Left lobe of liver (tissue), 2 donors: Measurements from ENCODE around the gene MFGE8. TPM values are rescaled to one million over a fixed set of nuclear protein-coding genes. Genes with fewer than 3 reads are reported as not detected.

Experiments used
- ATAC-seq: fragments of 200-7000 bp; cut with Tn5 transposase; one replicate; pipeline ENCODE4 v1.9.1; 2020; ENCODE audit warnings: mild to moderate bottlenecking, moderate library complexity
- DNase-seq: peaks from one replicate; pipeline ENCODE4 v3.0.0-alpha.2; 2020; ENCODE audit warnings: low spot score
- total RNA-seq: library from RNA; stranded (reverse); gene quantifications from one replicate; pipeline ENCODE4 v1.2.1, GENCODE V29; 2021
- donor health status: DM: no; HTN: no; CAD: no; lungs with moderate emphysema.
- donor health status: DM: no; HTN: yes; CAD: no.

The MFGE8 gene
- total RNA-seq, 1 donor from 2014 or later: 29.1 TPM

- DNase-seq: no peak
- ATAC-seq: no peak
Observed at GRCh38 chr15:88900309-88900981, 12.7 kb downstream of the MFGE8 start.

- DNase-seq: no peak
- ATAC-seq: no peak
Observed at GRCh38 chr15:88899251-88899650, 13.9 kb downstream of the MFGE8 start.

DNA sequence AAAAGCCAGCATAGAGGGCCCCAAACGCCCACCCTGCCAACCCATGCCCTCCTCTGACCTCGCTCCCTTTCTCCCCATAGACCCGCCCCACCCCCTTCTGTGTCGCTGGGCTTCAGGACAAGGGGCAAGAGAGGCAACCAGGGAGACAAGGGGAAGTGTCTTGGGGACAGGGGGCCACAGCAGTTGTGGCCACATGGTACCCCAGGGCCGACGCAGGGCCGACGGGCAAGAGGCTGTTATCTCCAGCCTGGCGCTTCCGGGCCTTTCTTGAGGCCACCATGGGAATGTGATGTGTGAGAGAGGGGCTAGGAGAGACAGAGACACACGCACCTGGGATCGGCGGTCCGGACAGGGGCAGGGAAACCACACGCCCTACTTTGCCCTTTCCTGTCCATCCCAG is 14.4 kb downstream of the MFGE8 start:
- ATAC-seq: no peak

DNA sequence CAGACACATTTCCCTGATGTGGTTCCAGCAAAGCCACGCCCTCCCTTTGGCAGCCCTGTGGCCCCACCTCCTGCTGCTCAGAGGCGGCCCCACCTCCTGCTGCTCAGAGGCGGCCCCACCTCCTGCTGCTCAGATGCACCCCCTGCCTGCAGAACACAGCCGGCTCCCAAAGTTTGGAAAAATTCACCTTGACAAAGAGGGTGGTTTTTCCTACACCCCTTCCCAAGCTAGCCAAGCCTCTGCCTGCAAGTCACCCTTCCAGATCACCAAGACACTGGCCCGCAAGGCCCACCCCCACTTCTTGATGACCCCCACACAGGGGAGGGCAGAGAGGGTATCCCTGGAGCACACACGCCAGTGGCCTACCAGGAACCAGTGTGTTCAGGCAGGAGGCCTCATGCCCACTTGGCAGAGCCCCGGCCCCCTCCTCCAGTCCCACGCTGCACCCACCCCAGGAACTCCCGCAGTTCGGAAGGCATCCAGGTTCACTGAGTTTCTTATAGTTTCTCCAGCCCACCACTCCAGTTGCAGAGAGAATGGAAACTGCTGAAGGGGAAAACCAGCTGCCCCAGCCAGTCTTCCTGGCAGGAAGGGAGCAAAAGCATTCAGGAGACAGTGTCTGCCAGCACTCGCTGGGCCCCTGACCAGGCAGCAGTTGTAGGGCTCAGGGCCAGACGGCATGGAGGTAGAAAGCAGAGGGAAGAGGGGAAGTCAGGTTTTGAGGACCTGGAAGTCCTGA is 15.6 kb downstream of the MFGE8 start:
- DNase-seq (peak; percentile 78), ATAC-seq (peak; percentile 94)

More for the DNA sequence above, 14.4 kb downstream of the MFGE8 start:
- no peak for DNase-seq

- DNase-seq (no peak), ATAC-seq (no peak)
Observed at GRCh38 chr15:88897142-88897455, 16.1 kb downstream of the MFGE8 start.

DNA sequence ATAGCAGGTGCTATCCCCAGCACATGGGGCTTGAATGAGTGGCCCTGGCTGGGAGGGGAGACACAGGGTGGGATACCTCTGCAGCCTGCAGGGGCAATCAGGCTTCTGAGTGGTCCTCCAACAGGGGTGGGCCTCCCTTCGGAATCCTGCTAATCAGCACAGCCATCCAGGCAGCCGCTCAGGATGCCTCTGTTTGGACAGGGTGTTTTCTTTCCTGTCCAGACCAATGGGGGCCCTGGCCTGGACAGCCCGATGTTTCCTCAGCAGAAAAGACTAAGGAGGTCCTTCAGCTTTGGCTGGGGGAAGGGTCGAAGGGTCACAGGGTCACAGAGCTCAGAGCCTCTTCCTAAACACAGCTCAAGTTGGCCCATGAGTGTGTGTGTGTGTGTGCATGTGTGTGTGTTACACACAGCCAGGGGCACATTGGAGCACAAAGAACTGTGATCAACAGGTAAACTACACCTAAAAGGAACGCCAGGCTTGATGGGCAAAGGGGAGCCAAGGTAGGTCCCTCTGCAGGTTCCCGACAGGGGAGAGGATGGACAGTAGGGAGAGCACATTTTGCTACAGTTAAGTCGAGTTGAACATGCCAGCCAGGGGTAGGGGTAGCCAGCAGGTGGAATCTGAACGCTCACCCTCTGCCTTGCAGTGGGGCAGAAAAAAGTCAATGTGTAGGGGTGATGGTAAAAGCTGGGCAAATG is 16.7 kb downstream of the MFGE8 start:
- DNase-seq (no peak), ATAC-seq (no peak)

GRCh38 chr15:88894819-88895767 is 18.1 kb downstream of the MFGE8 start, which contains the start of gene HAPLN3:
TSS of gene HAPLN3 (minus strand) at chr15:88895544. CDS start at chr15:88887298, 8,246 bp downstream.
- peak; percentile 6 for ATAC-seq

GRCh38 chr15:88894348-88894818 is 18.8 kb downstream of the MFGE8 start:
- ATAC-seq: peak; percentile 72
- DNase-seq: peak; percentile 58

More at GRCh38 chr15:88894819-88895767, 18.1 kb downstream of the MFGE8 start, which contains the start of gene HAPLN3:
- no peak for DNase-seq

GRCh38 chr15:88891540-88892254 is 21.5 kb downstream of the MFGE8 start:
- DNase-seq (no peak), ATAC-seq (no peak)

DNA sequence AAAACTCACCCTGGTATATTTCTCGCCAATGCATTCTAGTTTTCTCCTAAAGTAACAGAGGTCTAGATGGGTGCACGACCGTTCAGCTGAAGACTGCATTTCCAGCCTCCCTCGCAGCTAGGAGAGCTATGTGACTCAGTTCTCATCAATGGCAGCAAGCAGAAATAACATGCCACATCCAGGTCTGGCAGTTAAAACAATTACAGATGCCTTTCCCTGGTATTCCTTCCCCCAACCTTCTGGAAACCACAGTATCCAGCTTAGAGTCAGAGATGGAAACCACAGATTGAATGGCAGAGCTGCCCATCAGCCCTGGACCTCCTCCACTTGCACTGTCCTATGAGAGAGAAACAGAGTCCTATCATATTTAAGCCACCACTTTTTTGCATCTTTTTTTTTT is 22.7 kb downstream of the MFGE8 start:
- DNase-seq: no peak
- ATAC-seq: no peak

DNA sequence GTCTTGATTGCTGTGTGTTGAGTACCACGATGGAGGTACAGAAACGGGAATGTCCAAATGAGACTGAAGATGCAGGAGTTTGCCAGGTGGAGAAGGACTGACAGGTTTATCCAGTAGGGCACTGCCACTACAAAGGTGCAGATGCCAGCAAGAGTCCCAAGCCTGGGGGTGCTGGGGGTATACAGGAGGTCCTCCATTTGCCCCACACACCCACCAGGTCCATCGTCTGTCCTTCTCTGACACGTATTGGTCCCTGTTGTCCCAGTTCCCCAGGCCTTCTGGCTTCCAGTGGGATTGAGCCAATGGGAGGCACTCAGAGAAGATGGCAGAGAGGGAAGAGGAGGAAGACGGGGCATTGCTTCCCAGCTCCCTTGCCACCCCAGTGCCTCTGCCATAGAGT is 24.5 kb downstream of the MFGE8 start:
- ATAC-seq: no peak
- DNase-seq: no peak

DNA sequence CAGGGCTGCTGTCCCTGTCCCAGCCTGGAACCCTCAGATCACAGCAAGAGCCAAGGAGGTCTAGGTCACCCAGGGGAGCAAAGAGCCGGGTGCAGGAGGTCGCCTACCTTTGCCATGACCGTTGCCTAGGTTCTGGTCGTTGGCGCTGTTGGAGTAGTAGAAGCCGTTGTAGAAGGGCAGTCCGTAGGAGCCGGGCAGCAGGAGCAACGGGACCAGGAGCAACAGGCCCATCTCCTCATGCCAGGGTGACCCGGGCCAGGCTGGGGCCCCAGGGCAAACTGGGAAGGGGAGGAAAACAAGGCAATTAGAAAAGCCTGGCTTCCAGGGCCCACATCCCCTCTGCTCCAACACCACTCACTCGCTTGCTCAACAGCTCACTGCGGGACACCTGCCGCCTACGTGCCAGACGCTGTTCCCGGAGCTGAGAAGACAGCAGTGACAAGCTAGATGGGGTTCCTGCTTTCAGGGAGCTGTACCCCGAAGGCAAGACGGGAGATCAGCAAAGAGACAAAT is 26.1 kb downstream of the MFGE8 start:
- DNase-seq (no peak), ATAC-seq (no peak)

DNA sequence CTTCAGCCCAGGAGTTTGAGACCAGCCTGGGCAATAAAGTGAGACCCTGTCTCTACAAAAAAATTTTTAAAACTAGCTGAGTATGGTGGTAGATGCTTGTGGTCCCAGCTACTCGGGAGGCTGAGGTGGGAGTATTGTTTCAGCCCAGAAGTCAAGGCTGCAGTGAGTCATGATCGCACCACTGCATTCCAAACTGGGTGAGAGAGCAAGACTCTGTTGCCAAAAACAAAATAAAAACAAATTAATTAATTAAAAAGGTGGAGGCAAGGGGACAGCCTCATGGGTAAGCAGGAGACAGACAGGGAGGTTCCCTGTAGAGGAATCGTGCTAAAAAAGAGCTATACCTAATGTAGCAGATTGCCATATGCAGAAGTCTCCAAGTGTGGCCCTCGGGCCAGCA is 30.4 kb downstream of the MFGE8 start:
- DNase-seq (no peak), ATAC-seq (no peak)

- no peak for DNase-seq
- no peak for ATAC-seq
Observed at GRCh38 chr15:88881775-88882174, 31.4 kb downstream of the MFGE8 start.

GRCh38 chr15:88880944-88881740 is 32.0 kb downstream of the MFGE8 start:
- no peak for ATAC-seq
- no peak for DNase-seq

GRCh38 chr15:88878720-88879184 is 34.4 kb downstream of the MFGE8 start:
- ATAC-seq: peak; percentile 86
- no peak for DNase-seq

DNA sequence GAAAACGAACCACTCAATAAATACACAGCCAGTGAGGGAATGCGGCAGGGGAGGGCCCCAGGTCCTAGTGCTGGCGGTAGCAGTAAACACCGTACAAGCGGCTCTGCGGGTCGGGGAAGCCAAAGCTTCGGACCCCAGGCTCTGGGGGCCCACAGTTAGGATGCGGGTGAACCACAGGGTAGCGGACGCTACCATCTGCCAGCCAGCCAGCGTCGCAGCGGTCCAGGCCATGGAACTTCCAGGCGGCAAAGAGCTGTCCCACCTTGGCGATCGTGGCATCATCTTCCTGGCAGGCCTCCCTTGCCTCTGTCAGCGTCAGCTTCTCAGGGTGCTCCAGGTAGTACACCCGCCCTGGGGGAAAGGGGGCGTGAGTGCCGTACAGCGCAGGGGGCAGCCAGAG is 35.3 kb downstream of the MFGE8 start:
- no peak for DNase-seq
- no peak for ATAC-seq

GRCh38 chr15:88877415-88877814 is 35.8 kb downstream of the MFGE8 start:
- DNase-seq (no peak), ATAC-seq (no peak)

DNA sequence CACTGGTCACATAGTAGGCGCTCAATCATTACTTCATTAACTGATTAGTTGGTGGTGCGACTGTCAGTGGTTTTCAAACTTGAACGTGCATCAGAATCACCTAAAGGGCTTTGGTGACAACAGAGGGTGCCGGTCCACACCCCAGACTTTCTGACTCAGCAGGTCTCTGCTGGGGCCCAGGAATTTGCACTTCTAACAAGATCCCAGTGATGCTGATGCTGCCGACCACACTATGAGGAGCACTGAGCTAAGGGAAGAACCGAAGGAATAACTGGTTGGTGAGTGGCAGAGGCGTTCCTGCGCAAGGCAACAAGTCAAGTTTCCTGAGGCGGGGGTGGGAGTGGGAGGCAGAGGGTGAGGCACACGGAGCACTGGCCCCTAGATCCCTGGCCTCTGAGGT is 36.6 kb downstream of the MFGE8 start:
- ATAC-seq: no peak
- no peak for DNase-seq
